SK-N-SH (cell line): ENCODE data around the gene LIG1. TPM values are rescaled to one million over a fixed set of nuclear protein-coding genes. Genes with fewer than 3 reads are reported as not detected.

Experiments used
- CTCF ChIA-PET: fragments of 300-600, 350-600 bp; formaldehyde crosslinking; extraction: SDS; loops from one replicate; lab custom pipeline; 2021; lab: Yijun Ruan, JAX
- POLR2A ChIA-PET: fragments of 350-600 bp; sonication (Branson Sonifier 250); formaldehyde crosslinking; extraction: SDS; loops from one replicate; lab custom pipeline; 2020; ENCODE audit warnings: antibody characterized with exemption, inconsistent platforms; lab: Yijun Ruan, JAX
- DNase-seq: peaks from one replicate; pipeline ENCODE4 v3.0.0; 2012
- H2AFZ ChIP-seq: fragments of 200-600 bp; sonication (generic); 2 replicates; pipeline ENCODE4 v1.8.1; 2016; ENCODE audit warnings: antibody characterized with exemption, mild to moderate bottlenecking, low read depth
- H3F3A ChIP-seq: fragments of 200-600 bp; sonication (generic); replicated peaks from 2 replicates; pipeline ENCODE3; 2016; ENCODE audit warnings: antibody characterized with exemption, mild to moderate bottlenecking; ENCODE audit not compliant: insufficient read depth
- H3K27ac ChIP-seq, 2 experiments: fragments of 200-500 bp in 1 of 2; fragments of 200-600 bp in 1 of 2; sonication (Bioruptor generic) in 1 of 2; sonication (generic), shearing (Covaris generic) in 1 of 2; 2 replicates each; pipeline versions ENCODE4 v1.5.1 to v1.6.1; 2014 to 2016; ENCODE audit warnings: low read depth in 2 of 2, inconsistent platforms in 1 of 2, low read length in 1 of 2, mild to moderate bottlenecking in 1 of 2, mixed read lengths in 1 of 2
- H3K27me3 ChIP-seq: fragments of 200-600 bp; sonication (generic), shearing (Covaris generic); 2 replicates; pipeline ENCODE4 v1.6.1; 2016; ENCODE audit warnings: mixed run types; ENCODE audit not compliant: insufficient read depth
- H3K36me3 ChIP-seq, 2 experiments: fragments of 200-500 bp in 1 of 2; fragments of 200-600 bp in 1 of 2; sonication (Bioruptor generic) in 1 of 2; sonication (generic) in 1 of 2; replicated peaks in 1 of 2; 2 replicates each; pipeline versions ENCODE3 to v1.5.1; 2014 to 2016; ENCODE audit warnings: low read length in 1 of 2, mild to moderate bottlenecking in 1 of 2; ENCODE audit not compliant: insufficient read depth in 2 of 2, control insufficient read depth in 1 of 2
- H3K4me1 ChIP-seq, 2 experiments: fragments of 200-500 bp in 1 of 2; fragments of 200-600 bp in 1 of 2; sonication (Bioruptor generic) in 1 of 2; sonication (generic), shearing (Covaris generic) in 1 of 2; 2 replicates each; pipeline versions ENCODE4 v1.5.1 to v1.6.1; 2014 to 2016; ENCODE audit warnings: low read depth in 1 of 2, low read length in 1 of 2, mixed run types in 1 of 2; ENCODE audit not compliant: insufficient read depth in 2 of 2, control insufficient read depth in 1 of 2
- H3K4me2 ChIP-seq: fragments of 200-600 bp; sonication (generic), shearing (Covaris generic); 2 replicates; pipeline ENCODE4 v1.6.1; 2017; ENCODE audit warnings: mixed run types
- H3K4me3 ChIP-seq, 2 experiments: fragments of 200-500 bp in 1 of 2; fragments of 200-600 bp in 1 of 2; sonication (Bioruptor generic) in 1 of 2; sonication (generic), shearing (Covaris generic) in 1 of 2; 2 replicates each; pipeline versions ENCODE4 v1.5.1 to v1.8.1; 2014 to 2016; ENCODE audit warnings: low read depth in 2 of 2, inconsistent platforms in 1 of 2, low read length in 1 of 2, mild to moderate bottlenecking in 1 of 2, mixed read lengths in 1 of 2, moderate library complexity in 1 of 2
- H3K79me2 ChIP-seq: fragments of 200-600 bp; sonication (generic); 2 replicates; pipeline ENCODE4 v1.8.1; 2017; ENCODE audit warnings: mild to moderate bottlenecking; ENCODE audit not compliant: insufficient read depth
- H3K9ac ChIP-seq: fragments of 200-600 bp; sonication (generic); 2 replicates; pipeline ENCODE4 v1.6.1; 2017; ENCODE audit warnings: mixed run types
- H3K9me2 ChIP-seq: fragments of 200-600 bp; sonication (generic); 2 replicates; pipeline ENCODE4 v1.6.1; 2017; ENCODE audit warnings: mixed run types
- H3K9me3 ChIP-seq: fragments of 200-600 bp; sonication (generic); 2 replicates; pipeline ENCODE4 v1.6.1; 2017; ENCODE audit warnings: mixed run types, mild to moderate bottlenecking, moderate library complexity
- H4K20me1 ChIP-seq: fragments of 200-600 bp; sonication (generic); 2 replicates; pipeline ENCODE4 v1.6.1; 2017; ENCODE audit warnings: mild to moderate bottlenecking, mixed run types; ENCODE audit not compliant: insufficient read depth
- EP300 ChIP-seq, 2 experiments: IDR thresholded peaks; 2 replicates each; pipeline versions ENCODE4 v1.4.0 to v1.6.1; 2012; ENCODE audit warnings: borderline replicate concordance in 1 of 2, low read depth in 1 of 2, low read length in 1 of 2
- EZH2phosphoT487 ChIP-seq: fragments of 200-600 bp; sonication (generic); IDR thresholded peaks from 2 replicates; pipeline ENCODE4 v1.6.1; 2017; ENCODE audit warnings: low read depth, mixed run types, mild to moderate bottlenecking, antibody characterized with exemption, moderate library complexity, borderline replicate concordance
- FOXJ3 ChIP-seq: sonication (generic); formaldehyde crosslinking; IDR thresholded peaks from 2 replicates; pipeline ENCODE4 v1.5.1; 2020; ENCODE audit warnings: mild to moderate bottlenecking, missing genetic modification reagents
- GATA2 ChIP-seq: sonication (generic); formaldehyde crosslinking; IDR thresholded peaks from 2 replicates; pipeline ENCODE4 v1.5.0; 2020; ENCODE audit warnings: mild to moderate bottlenecking, missing genetic modification reagents
- JUND ChIP-seq: IDR thresholded peaks from 2 replicates; pipeline ENCODE4 v1.4.0; 2012
- NFIC ChIP-seq: IDR thresholded peaks from 2 replicates; pipeline ENCODE4 v1.4.0; 2012; ENCODE audit warnings: borderline replicate concordance
- POLR2AphosphoS5 ChIP-seq: IDR thresholded peaks from 2 replicates; pipeline ENCODE4 v1.6.1; 2012; ENCODE audit warnings: low read depth, low read length
- RAD21 ChIP-seq: IDR thresholded peaks from 2 replicates; pipeline ENCODE4 v1.6.1; 2012; ENCODE audit warnings: mild to moderate bottlenecking, low read length
- RCOR1 ChIP-seq: fragments of 150-350 bp; IDR thresholded peaks from 2 replicates; pipeline ENCODE4 v1.6.1; 2017; ENCODE audit warnings: antibody characterized with exemption, low read length
- SIN3A ChIP-seq: IDR thresholded peaks from 2 replicates; pipeline ENCODE4 v1.6.1; 2012; ENCODE audit warnings: low read depth, mild to moderate bottlenecking, low read length, moderate library complexity, borderline replicate concordance
- SMC3 ChIP-seq: IDR thresholded peaks from 2 replicates; pipeline ENCODE4 v1.6.1; 2012; ENCODE audit warnings: low read depth, low read length, improper control_type of control experiment
- TAF1 ChIP-seq: IDR thresholded peaks from 2 replicates; pipeline ENCODE4 v1.6.1; 2012; ENCODE audit warnings: low read depth, mild to moderate bottlenecking, low read length, moderate library complexity, borderline replicate concordance
- TCF12 ChIP-seq: IDR thresholded peaks from 2 replicates; pipeline ENCODE4 v1.4.0; 2012
- TEAD4 ChIP-seq: IDR thresholded peaks from 2 replicates; pipeline ENCODE4 v1.4.0; 2012; ENCODE audit warnings: mild to moderate bottlenecking, borderline replicate concordance; ENCODE audit not compliant: insufficient read depth
- YY1 ChIP-seq: IDR thresholded peaks from 2 replicates; pipeline ENCODE4 v1.4.0; 2012; ENCODE audit warnings: low read depth, mild to moderate bottlenecking
- WGBS: methylation state at CpG from one replicate; pipeline ENCODE4 v1.1.6; 2017; ENCODE audit warnings: low lambda C conversion rate; 5-methylcytosine and 5-hydroxymethylcytosine counted together
- polyA plus RNA-seq, 3 experiments: library from polyadenylated mRNA; depleted of rRNA; stranded (reverse); fragments of >200 nt; gene quantifications; 2 replicates each; pipeline ENCODE4 v1.2.3, GENCODE V29; 2012
- TF ChIP-seq, protein P1 (sequence below): fragments of 150-350 bp; IDR thresholded peaks from 2 replicates; pipeline ENCODE4 v1.6.1; 2017; ENCODE audit warnings: antibody characterized with exemption, low read length, low read depth, borderline replicate concordance
- TF ChIP-seq, protein P2 (sequence below): fragments of 200-600 bp; sonication (generic); IDR thresholded peaks from 2 replicates; pipeline ENCODE4 v1.6.1; 2017; ENCODE audit warnings: antibody characterized with exemption, mild to moderate bottlenecking, moderate library complexity
- TF ChIP-seq, protein P3 (sequence below): IDR thresholded peaks from 2 replicates; pipeline ENCODE4 v1.4.0; 2012; ENCODE audit warnings: low read depth, borderline replicate concordance
- TF ChIP-seq, protein P4 (sequence below): fragments of 150-350 bp; IDR thresholded peaks from 2 replicates; pipeline ENCODE4 v1.6.1; 2016; ENCODE audit warnings: mild to moderate bottlenecking, low read depth, low read length
- TF ChIP-seq, protein P5 (sequence below): IDR thresholded peaks from 2 replicates; pipeline ENCODE4 v1.4.0; 2012; ENCODE audit warnings: low read depth, borderline replicate concordance

LIG1 gene
- polyA plus RNA-seq, 1 of the 3 experiments (the other 2 are of a cell fraction): 53.0 TPM

DNA sequence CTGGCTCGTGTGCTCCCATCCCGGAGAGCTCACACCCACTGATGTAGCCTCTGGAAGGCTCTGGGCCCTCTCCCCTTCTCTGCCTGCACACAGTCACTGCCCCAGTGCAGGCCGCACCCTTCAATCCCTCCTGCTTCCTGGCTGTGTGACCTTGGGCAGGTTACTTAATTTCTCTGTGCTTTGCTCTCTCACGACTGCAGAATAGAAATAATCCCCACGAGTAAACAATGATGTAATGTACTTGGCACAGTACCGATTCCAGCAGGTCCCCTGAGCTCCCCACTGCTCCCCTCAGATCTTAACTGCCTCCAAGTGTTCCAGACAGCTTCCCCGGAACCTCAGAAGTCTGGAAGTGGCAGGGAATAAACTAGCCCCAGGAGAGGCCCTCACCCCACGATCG is 16.1 kb downstream of the LIG1 start:
- Histone ChIP-seq H3K27ac (no peak overlapping the region), H3K4me2 (no peak overlapping the region), H3F3A (no peaks in the 10 kb centered on the region), H2AFZ (no peak overlapping the region), H3K4me1 (no peaks in the 10 kb centered on the region; a peak in 1 of 4 replicates), H3K4me3 (no peak overlapping the region), H3K9me3 (no peaks in the 10 kb centered on the region), H3K36me3 (peaks cover 3 to 7% of the 10 kb centered on the region in 2 experiments), H3K9me2 (no peaks in the 10 kb centered on the region), H4K20me1 (no peaks in the 10 kb centered on the region), H3K79me2 (no peaks in the 10 kb centered on the region), H3K27me3 (no peaks in the 10 kb centered on the region), H3K9ac (no peak overlapping the region)
- TF ChIP-seq POLR2AphosphoS5: no peak
- ChIA-PET CTCF (interaction anchor here (0.6 to 16.3 kb wide), 5 partner anchors 48 to 392 kb away, joined by 3 to 168 read pairs (median 13); partner anchors contain the start of gene PLA2G4C), POLR2A (no interaction called here)
- WGBS: 72% methylated on average over 7 of the region's 9 CpGs
- DNase-seq: no peak

DNA sequence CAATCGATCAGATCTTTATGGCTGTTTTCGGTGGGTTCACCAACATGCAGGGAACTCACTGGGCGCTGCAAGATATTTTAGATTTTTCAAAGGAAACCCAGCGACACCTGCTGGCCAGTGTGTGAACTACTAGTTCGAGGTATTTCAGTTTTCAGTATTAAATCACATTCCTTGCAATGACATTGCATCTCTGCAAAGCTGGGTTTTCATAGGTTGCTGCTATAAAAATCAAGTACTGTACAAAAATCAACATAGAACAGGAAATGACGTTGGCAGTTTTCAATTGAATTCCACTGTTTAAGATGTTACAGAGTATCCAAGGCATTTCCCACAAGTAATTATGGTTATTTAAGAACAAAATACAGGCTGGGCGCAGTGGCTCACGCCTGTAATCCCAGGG is 17.6 kb downstream of the LIG1 start:
- Histone ChIP-seq H2AFZ (no peak overlapping the region), H3K27me3 (no peaks in the 10 kb centered on the region), H3K27ac (peak overlapping the region in 1 of 2 experiments; percentile 68; a peak in 2 of 4 replicates), H3K9ac (no peak overlapping the region), H3K4me1 (no peaks in the 10 kb centered on the region; a peak in 1 of 4 replicates), H3K79me2 (no peaks in the 10 kb centered on the region), H3K9me3 (no peaks in the 10 kb centered on the region), H3K4me2 (no peak overlapping the region), H3K36me3 (peaks cover 3 to 7% of the 10 kb centered on the region in 2 experiments), H3K9me2 (no peaks in the 10 kb centered on the region), H3K4me3 (no peak overlapping the region), H4K20me1 (no peaks in the 10 kb centered on the region), H3F3A (no peaks in the 10 kb centered on the region)
- POLR2A ChIA-PET: interaction anchor here (0.5 to 0.6 kb wide), 3 partner anchors 15 to 1489 kb away, joined by 3 to 5 read pairs (median 3); no protein-coding TSS in a partner anchor
- CTCF ChIA-PET: interaction anchor here (0.6 to 16.3 kb wide), 26 partner anchors 10 to 430 kb away, joined by 3 to 168 read pairs (median 4); partner anchors contain the start of genes CARD8, PLA2G4C and ZNF114
- DNase-seq: peak; percentile 65
- WGBS: 30% methylated on average over 8 of the region's 8 CpGs
- TF ChIP-seq, protein P1, sequence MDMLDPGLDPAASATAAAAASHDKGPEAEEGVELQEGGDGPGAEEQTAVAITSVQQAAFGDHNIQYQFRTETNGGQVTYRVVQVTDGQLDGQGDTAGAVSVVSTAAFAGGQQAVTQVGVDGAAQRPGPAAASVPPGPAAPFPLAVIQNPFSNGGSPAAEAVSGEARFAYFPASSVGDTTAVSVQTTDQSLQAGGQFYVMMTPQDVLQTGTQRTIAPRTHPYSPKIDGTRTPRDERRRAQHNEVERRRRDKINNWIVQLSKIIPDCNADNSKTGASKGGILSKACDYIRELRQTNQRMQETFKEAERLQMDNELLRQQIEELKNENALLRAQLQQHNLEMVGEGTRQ: no peak
- TF ChIP-seq TAF1 (no peak), TCF12 (no peak), RAD21 (peak; percentile 83), RCOR1 (no peak), JUND (no peak), EP300 (IDR thresholded peaks at IDR 0.05; ENCODE audit: borderline replicate concordance in 1 of 2, low read depth in 1 of 2, low read length in 1 of 2) (no peak), EZH2phosphoT487 (no peak), TEAD4 (no peak), YY1 (no peak), SIN3A (no peak), POLR2AphosphoS5 (no peak), FOXJ3 (CRISPR knock-in tag) (no peak), SMC3 (peak; percentile 88), NFIC (no peak), GATA2 (CRISPR knock-in tag) (no peak)
- TF ChIP-seq, protein P2, sequence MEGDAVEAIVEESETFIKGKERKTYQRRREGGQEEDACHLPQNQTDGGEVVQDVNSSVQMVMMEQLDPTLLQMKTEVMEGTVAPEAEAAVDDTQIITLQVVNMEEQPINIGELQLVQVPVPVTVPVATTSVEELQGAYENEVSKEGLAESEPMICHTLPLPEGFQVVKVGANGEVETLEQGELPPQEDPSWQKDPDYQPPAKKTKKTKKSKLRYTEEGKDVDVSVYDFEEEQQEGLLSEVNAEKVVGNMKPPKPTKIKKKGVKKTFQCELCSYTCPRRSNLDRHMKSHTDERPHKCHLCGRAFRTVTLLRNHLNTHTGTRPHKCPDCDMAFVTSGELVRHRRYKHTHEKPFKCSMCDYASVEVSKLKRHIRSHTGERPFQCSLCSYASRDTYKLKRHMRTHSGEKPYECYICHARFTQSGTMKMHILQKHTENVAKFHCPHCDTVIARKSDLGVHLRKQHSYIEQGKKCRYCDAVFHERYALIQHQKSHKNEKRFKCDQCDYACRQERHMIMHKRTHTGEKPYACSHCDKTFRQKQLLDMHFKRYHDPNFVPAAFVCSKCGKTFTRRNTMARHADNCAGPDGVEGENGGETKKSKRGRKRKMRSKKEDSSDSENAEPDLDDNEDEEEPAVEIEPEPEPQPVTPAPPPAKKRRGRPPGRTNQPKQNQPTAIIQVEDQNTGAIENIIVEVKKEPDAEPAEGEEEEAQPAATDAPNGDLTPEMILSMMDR: peak; percentile 86
- TF ChIP-seq, protein P3, sequence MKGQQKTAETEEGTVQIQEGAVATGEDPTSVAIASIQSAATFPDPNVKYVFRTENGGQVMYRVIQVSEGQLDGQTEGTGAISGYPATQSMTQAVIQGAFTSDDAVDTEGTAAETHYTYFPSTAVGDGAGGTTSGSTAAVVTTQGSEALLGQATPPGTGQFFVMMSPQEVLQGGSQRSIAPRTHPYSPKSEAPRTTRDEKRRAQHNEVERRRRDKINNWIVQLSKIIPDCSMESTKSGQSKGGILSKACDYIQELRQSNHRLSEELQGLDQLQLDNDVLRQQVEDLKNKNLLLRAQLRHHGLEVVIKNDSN: no peak
- TF ChIP-seq, protein P4, sequence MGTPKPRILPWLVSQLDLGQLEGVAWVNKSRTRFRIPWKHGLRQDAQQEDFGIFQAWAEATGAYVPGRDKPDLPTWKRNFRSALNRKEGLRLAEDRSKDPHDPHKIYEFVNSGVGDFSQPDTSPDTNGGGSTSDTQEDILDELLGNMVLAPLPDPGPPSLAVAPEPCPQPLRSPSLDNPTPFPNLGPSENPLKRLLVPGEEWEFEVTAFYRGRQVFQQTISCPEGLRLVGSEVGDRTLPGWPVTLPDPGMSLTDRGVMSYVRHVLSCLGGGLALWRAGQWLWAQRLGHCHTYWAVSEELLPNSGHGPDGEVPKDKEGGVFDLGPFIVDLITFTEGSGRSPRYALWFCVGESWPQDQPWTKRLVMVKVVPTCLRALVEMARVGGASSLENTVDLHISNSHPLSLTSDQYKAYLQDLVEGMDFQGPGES: 0 out of 2 replicates have a peak, but pooled peaks have one; percentile 16
- TF ChIP-seq, protein P5, sequence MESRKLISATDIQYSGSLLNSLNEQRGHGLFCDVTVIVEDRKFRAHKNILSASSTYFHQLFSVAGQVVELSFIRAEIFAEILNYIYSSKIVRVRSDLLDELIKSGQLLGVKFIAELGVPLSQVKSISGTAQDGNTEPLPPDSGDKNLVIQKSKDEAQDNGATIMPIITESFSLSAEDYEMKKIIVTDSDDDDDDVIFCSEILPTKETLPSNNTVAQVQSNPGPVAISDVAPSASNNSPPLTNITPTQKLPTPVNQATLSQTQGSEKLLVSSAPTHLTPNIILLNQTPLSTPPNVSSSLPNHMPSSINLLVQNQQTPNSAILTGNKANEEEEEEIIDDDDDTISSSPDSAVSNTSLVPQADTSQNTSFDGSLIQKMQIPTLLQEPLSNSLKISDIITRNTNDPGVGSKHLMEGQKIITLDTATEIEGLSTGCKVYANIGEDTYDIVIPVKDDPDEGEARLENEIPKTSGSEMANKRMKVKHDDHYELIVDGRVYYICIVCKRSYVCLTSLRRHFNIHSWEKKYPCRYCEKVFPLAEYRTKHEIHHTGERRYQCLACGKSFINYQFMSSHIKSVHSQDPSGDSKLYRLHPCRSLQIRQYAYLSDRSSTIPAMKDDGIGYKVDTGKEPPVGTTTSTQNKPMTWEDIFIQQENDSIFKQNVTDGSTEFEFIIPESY: no peak
